CD14-positive monocyte (primary cell): Measurements from ENCODE around the gene ZNF423. TPM values are rescaled to one million over a fixed set of nuclear protein-coding genes. Genes with fewer than 3 reads are reported as not detected.

Experiments
- DNase-seq, 3 donors: peaks; one replicate each; pipeline ENCODE4 v3.0.0-alpha.2; 2011 to 2022
- H2AFZ ChIP-seq: 2 replicates; pipeline ENCODE4 v1.6.0; 2012; ENCODE audit warnings: mild to moderate bottlenecking, low read depth, low read length, inconsistent platforms; ENCODE audit not compliant: insufficient read depth, poor library complexity, severe bottlenecking
- H3K27ac ChIP-seq, 2 donors: 1 replicate in 1 of 2; 2 replicates in 1 of 2; pipeline ENCODE4 v1.5.1; 2012 to 2013; ENCODE audit warnings: low read length in 2 of 2, control low read depth in 1 of 2, inconsistent platforms in 1 of 2, low read depth in 1 of 2, mild to moderate bottlenecking in 1 of 2
- H3K27me3 ChIP-seq, 2 donors: one replicate each; pipeline versions ENCODE4 v1.6.0 to v1.6.1; 2011 to 2013; ENCODE audit warnings: low read length in 2 of 2; ENCODE audit not compliant: control insufficient read depth in 2 of 2, insufficient read depth in 2 of 2
- H3K36me3 ChIP-seq, 2 donors: replicated peaks in 1 of 2; 1 replicate in 1 of 2; 2 replicates in 1 of 2; pipeline versions ENCODE4 v1.5.1 to v1.6.1; 2012 to 2013; ENCODE audit warnings: low read length in 2 of 2, control low read depth in 1 of 2, inconsistent platforms in 1 of 2, mild to moderate bottlenecking in 1 of 2; ENCODE audit not compliant: insufficient read depth in 2 of 2, control insufficient read depth in 1 of 2
- H3K4me1 ChIP-seq, 2 donors: 1 replicate in 1 of 2; 2 replicates in 1 of 2; pipeline versions ENCODE4 v1.5.1 to v1.6.1; 2012 to 2013; ENCODE audit warnings: low read length in 2 of 2, control low read depth in 1 of 2, inconsistent platforms in 1 of 2, mild to moderate bottlenecking in 1 of 2, moderate library complexity in 1 of 2; ENCODE audit not compliant: insufficient read depth in 2 of 2, control insufficient read depth in 1 of 2
- H3K4me2 ChIP-seq: replicated peaks from 2 replicates; pipeline ENCODE3; 2012; ENCODE audit warnings: low read length, moderate library complexity, mild to moderate bottlenecking; ENCODE audit not compliant: poor library complexity, severe bottlenecking; ENCODE audit errors: extremely low read depth
- H3K4me3 ChIP-seq, 3 experiments: fragments of 200-600 bp in 1 of 3; sonication (generic) in 1 of 3; replicated peaks in 1 of 3; 1 replicate in 2 of 3; 2 replicates in 1 of 3; pipeline ENCODE4 v1.5.1; 2011 to 2013; ENCODE audit warnings: low read length in 3 of 3, mild to moderate bottlenecking in 3 of 3, control low read depth in 2 of 3, low read depth in 2 of 3, inconsistent platforms in 1 of 3, moderate library complexity in 1 of 3
- H3K79me2 ChIP-seq: 2 replicates; pipeline ENCODE4 v1.6.0; 2012; ENCODE audit warnings: mild to moderate bottlenecking, control low read depth, inconsistent platforms, low read length, moderate library complexity; ENCODE audit not compliant: insufficient read depth
- H3K9ac ChIP-seq: 2 replicates; pipeline ENCODE4 v1.6.0; 2017; ENCODE audit warnings: low read length, mild to moderate bottlenecking; ENCODE audit not compliant: insufficient read depth, poor library complexity, severe bottlenecking
- H3K9me3 ChIP-seq, 2 donors: replicated peaks in 1 of 2; 1 replicate in 1 of 2; 2 replicates in 1 of 2; pipeline versions ENCODE4 v1.5.1 to v1.6.1; 2012 to 2013; ENCODE audit warnings: low read length in 2 of 2, control low read depth in 1 of 2; ENCODE audit not compliant: control insufficient read depth in 1 of 2, insufficient read depth in 1 of 2
- H4K20me1 ChIP-seq: 2 replicates; pipeline ENCODE4 v1.6.0; 2012; ENCODE audit warnings: mild to moderate bottlenecking, low read length, control low read depth, moderate library complexity; ENCODE audit not compliant: insufficient read depth
- H3K27ac Mint-ChIP-seq, 7 donors: one replicate each; pipeline ENCODE4 v1.8.0; 2020; ENCODE audit warnings: mild to moderate bottlenecking in 7 of 7, mixed read lengths in 7 of 7, moderate library complexity in 6 of 7, inconsistent platforms in 2 of 7
- H3K27me3 Mint-ChIP-seq, 3 donors: one replicate each; pipeline ENCODE4 v1.8.0; 2021 to 2022; ENCODE audit warnings: low read depth in 3 of 3, mild to moderate bottlenecking in 3 of 3, mixed read lengths in 3 of 3, moderate library complexity in 3 of 3, inconsistent platforms in 1 of 3
- H3K36me3 Mint-ChIP-seq, 2 donors: one replicate each; pipeline ENCODE4 v1.8.0; 2020; ENCODE audit warnings: mixed read lengths in 2 of 2, inconsistent platforms in 1 of 2, mild to moderate bottlenecking in 1 of 2
- H3K4me1 Mint-ChIP-seq: one replicate; pipeline ENCODE4 v1.8.0; 2020; ENCODE audit warnings: mild to moderate bottlenecking, mixed read lengths
- H3K4me3 Mint-ChIP-seq, 2 donors: one replicate each; pipeline ENCODE4 v1.8.0; 2020; ENCODE audit warnings: mild to moderate bottlenecking in 2 of 2, mixed read lengths in 2 of 2, moderate library complexity in 1 of 2
- H3K9me3 Mint-ChIP-seq, 7 donors: one replicate each; pipeline ENCODE4 v1.8.0; 2020 to 2022; ENCODE audit warnings: mixed read lengths in 7 of 7, mild to moderate bottlenecking in 6 of 7, moderate library complexity in 6 of 7, inconsistent platforms in 2 of 7
- WGBS: methylation state at CpG from one replicate; pipeline ENCODE4 v1.1.5; 2013; ENCODE audit warnings: missing lambda C conversion rate; ENCODE audit not compliant: insufficient coverage; 5-methylcytosine and 5-hydroxymethylcytosine counted together
- intact Hi-C, 2 donors: fragments of 100-400 bp; cut with micrococcal nuclease; formaldehyde crosslinking; loops; one replicate each; pipeline versions ENCODE4 v1.15.0 to v1.15.1; 2023
- polyA plus RNA-seq, 3 donors: library from polyadenylated mRNA; depleted of rRNA in 1 of 3; unstranded in 2 of 3; stranded (reverse) in 1 of 3; fragments of 300-500 nt in 2 of 3; fragments of >200 nt in 1 of 3; fragmentation: Illumina TruSeq in 2 of 3; gene quantifications; 1 replicate in 2 of 3; 2 replicates in 1 of 3; pipeline ENCODE4 v1.2.3, GENCODE V29; 2012 to 2021
- TF ChIP-seq, protein P1 (sequence below): fragments of 200-600 bp; IDR thresholded peaks from one replicate; pipeline ENCODE4 v1.8.0; 2022; ENCODE audit warnings: antibody characterized with exemption, mild to moderate bottlenecking

The ZNF423 gene
- polyA plus RNA-seq, 3 donors, result not detected

DNA sequence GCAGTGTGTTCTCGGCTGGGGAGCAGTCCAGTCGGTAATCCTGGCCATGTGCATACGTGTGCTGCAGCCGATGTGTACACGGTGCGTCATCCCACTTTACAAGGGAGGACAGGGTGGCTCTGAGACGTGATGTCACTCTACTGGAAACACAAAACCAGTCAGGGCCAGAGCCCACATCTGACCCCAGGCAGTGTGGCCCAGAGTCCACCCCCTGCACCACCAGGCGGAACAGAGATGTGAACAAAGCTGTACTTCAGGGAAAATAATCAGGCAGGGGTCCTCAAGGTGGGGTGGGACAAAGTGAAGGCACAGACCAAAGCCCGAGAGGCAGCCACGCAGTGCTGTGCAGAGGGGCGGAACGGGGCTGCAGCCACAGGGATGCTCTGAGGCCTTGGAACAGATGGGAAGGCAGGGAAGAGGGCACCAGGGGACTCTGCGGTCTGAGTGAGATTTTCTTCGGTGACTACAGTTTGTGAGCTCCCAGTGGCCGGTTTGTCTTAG is 181.5 kb downstream of the ZNF423 start:
- Histone ChIP-seq H3K4me1 (no peaks in the 10 kb centered on the region), H3K79me2 (no peaks in the 10 kb centered on the region), H4K20me1 (no peaks in the 10 kb centered on the region), H3K4me2 (no peak overlapping the region), H3K4me3 (no peak overlapping the region), H2AFZ (no peak overlapping the region), H3K36me3 (no peaks in the 10 kb centered on the region), H3K9ac (no peak overlapping the region), H3K9me3 (no peaks in the 10 kb centered on the region), H3K27ac (no peak overlapping the region), H3K27me3 (no peaks in the 10 kb centered on the region)
- DNase-seq, result no peak
- Mint-ChIP-seq H3K4me3 (no peak overlapping the region), H3K4me1 (no peaks in the 10 kb centered on the region), H3K27me3 (peaks cover 3 to 8% (median 4%) of the 10 kb centered on the region in 3 donors), H3K27ac (no peak overlapping the region), H3K9me3 (peaks cover 0 to 1% (median 0%) of the 10 kb centered on the region in 7 donors), H3K36me3 (no peaks in the 10 kb centered on the region)
- WGBS, result 91% methylated on average over 13 of the region's 15 CpGs
- intact Hi-C loops, result no loop called here
- TF ChIP-seq, protein P1, sequence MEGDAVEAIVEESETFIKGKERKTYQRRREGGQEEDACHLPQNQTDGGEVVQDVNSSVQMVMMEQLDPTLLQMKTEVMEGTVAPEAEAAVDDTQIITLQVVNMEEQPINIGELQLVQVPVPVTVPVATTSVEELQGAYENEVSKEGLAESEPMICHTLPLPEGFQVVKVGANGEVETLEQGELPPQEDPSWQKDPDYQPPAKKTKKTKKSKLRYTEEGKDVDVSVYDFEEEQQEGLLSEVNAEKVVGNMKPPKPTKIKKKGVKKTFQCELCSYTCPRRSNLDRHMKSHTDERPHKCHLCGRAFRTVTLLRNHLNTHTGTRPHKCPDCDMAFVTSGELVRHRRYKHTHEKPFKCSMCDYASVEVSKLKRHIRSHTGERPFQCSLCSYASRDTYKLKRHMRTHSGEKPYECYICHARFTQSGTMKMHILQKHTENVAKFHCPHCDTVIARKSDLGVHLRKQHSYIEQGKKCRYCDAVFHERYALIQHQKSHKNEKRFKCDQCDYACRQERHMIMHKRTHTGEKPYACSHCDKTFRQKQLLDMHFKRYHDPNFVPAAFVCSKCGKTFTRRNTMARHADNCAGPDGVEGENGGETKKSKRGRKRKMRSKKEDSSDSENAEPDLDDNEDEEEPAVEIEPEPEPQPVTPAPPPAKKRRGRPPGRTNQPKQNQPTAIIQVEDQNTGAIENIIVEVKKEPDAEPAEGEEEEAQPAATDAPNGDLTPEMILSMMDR, result no peak

DNA sequence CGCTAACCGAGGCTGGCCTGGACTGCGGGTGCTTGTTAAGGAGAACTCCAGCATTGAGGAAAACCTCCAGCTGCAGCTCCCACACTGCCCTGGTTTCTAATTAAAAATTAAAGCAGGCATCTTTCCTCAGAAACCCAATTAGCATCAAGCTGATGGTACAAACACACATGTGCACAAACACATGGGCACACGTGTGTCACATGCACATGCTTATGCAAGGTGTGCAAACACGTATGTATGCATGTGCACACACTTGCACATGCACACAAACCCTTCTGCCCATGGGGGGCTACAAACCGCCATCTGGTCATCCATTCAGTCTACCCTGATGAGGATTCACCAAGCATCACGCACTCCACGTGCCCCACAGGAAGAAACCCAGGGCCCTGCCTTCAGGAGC is 182.5 kb downstream of the ZNF423 start:
- Mint-ChIP-seq H3K4me3 (no peak overlapping the region), H3K9me3 (no peaks in the 10 kb centered on the region), H3K27me3 (peaks cover 3 to 6% (median 4%) of the 10 kb centered on the region in 3 donors), H3K27ac (no peak overlapping the region), H3K4me1 (no peaks in the 10 kb centered on the region), H3K36me3 (no peaks in the 10 kb centered on the region)
- Histone ChIP-seq H3K4me2 (no peak overlapping the region), H3K4me1 (no peaks in the 10 kb centered on the region), H3K9me3 (no peaks in the 10 kb centered on the region), H3K79me2 (no peaks in the 10 kb centered on the region), H3K27me3 (no peaks in the 10 kb centered on the region), H3K4me3 (no peak overlapping the region), H3K36me3 (no peaks in the 10 kb centered on the region), H3K27ac (no peak overlapping the region), H3K9ac (no peak overlapping the region), H2AFZ (no peak overlapping the region), H4K20me1 (no peaks in the 10 kb centered on the region)
- no peak for DNase-seq
- intact Hi-C loops, result no loop called here
- 93% methylated on average over 6 of the region's 8 CpGs for WGBS
- TF ChIP-seq, protein P1, result no peak
